GM19099 (cell line): ENCODE measurements around the gene POLR2B.
A peak's percentile ranks its signal among the peaks of the same experiment; 100 is the strongest.

ENCODE experiments used
- POLR2A ChIP-seq: IDR thresholded peaks from 3 replicates; pipeline ENCODE4 v1.6.1; 2011; ENCODE audit warnings: low read depth; ENCODE audit not compliant: insufficient read length; ENCODE audit errors: extremely low read depth

Gene POLR2B

DNA sequence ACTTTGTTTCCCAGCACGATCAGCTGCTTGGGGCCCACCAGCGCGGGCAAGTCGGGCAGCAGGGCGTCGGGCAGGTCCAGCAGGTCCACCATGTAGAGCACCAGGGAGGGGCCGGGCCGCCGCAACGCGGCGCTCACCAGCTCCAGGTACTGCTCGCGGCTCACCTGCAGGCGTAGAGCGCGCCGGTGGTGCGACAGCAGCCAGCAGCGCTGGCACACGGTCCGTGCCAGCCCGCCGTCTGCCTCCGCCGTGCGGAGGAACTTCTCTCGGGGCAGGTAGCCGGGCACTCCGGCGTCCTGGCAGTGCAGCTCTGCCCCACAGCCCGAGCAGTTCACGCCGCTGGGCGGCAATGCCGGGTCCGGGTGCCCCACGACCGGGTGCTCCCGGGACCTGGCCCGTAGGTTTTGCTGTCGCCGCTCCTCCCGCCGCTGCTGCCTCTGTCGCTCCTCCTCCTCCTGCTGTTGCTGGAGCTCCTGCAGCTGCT is 1.8 kb upstream of the POLR2B start:
- no peak for TF ChIP-seq POLR2A

DNA sequence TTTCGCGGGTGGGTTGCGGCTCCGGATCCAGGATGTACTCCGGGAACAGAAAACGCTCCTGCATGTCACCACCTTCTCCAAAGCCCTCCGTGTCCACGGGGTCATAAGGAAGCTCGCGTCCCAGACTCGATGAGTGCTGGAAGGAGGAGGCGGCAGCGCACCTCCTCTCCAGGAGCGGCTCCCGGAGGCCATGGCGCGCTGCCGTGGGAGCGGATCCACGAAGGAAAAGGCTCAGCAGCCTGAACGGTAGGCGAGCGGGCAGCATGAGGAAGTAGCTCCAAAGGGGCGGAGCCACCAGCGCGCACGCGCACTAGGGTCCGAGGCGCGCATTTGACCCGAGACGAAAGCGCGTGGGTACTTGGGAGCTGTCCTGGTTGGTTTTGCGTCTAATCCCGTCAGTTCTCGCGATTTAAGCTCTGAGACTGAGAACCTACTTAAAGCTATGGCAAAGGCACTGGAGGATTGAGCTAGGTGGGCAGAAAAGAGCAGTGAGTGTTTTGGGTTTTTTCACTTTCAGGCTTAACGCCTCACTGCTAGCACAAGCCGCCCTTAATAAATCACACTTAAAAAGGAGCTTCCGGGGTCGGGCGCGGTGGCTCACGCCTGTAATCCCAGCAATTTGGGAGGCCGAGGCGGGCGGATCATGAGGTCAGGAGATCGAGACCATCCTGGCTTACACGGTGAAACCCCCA is 1.2 kb upstream of the POLR2B start, which contains the start of gene NOA1:
Gene NOA1, minus strand, starts transcription at position 286 of the 692 bp plus-strand sequence. Its CDS starts 21 bp downstream, at position 265.
- TF ChIP-seq POLR2A = peak; percentile 91

DNA sequence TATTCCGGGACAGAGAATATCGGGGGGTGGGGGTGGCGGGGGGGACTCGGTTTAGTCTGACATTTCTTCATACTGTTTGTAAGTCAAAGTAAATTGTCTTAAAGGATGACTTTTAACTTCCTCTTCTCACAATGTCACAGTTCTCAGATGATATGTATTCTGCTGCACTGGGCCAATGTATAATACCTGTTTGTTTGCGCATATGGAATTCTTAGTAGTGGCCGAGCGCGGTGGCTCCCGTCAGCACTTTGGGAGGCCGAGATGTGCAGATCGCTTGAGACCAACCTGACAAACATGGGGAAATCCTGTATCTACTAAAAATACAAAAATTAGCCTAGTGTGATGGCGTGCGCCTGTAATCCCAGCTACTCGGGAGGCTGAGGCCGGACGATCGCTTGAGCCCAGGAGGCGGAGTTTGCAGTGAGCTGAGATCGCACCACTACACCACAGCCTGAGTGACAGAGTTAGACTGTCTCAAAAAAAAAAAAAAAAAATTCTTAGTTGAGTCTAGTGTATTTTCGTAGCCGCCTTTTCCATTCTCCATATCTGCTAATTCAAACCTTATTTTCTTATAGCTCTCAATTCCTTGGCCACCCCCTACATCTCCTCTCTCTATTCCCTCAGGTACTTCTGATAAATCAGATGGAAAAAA is 851 bp downstream of the POLR2B start:
- no peak for TF ChIP-seq POLR2A

DNA sequence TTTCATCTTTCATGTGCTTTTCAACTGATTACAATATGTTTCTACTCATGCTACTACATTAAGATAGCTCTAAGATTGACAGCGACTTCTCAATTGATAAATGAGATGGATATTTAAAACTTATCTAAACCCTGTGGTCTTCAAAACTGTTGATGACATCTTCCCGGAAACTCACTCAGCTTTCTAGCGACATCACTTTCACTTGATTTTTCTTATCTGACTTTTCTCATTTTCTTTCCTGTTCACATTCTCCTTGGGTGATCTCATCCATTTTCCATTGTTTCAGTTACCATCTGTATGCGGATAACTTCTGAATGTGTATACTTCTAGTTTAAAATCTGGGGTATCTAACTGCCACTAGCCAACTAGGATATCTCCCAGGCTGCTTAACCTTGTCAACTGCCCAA is 3.1 kb downstream of the POLR2B start:
- TF ChIP-seq POLR2A = no peak

DNA sequence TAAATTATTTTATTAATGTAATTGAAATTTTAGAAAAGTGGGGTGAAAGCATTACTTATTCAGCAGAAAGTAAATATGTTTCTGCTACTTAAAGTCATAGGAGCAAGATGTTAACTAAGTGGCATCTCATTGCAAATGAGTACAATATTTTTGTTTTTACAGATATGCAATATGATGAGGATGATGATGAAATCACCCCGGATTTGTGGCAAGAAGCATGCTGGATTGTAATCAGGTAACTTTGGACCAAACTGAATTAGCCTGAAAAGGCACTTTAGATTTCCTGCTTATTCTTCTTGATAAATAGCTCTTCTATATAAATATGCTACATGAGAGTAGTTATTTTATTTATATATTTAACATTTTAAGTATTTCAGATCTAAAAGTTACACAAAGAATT is 7.5 kb downstream of the POLR2B start:
- no peak for TF ChIP-seq POLR2A

DNA sequence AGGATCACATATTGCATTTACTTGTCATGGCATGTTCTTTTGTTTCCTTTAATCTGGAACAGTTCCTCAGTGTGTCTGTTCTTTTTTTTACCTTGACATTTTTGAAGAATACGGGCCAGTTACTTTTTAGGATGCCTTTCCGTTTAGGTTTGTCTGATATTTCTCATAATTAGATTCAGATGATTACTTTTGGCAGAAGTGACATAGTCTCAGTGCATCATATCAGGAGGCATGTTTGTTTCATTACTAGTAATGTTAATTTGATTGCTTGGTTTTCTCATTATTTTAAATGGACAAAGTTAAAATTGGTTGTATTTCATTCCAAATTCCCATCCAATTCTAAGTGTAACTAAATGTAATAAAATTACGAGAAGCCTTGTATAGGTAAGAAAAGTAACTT is 8.3 kb downstream of the POLR2B start:
- TF ChIP-seq POLR2A = no peak

DNA sequence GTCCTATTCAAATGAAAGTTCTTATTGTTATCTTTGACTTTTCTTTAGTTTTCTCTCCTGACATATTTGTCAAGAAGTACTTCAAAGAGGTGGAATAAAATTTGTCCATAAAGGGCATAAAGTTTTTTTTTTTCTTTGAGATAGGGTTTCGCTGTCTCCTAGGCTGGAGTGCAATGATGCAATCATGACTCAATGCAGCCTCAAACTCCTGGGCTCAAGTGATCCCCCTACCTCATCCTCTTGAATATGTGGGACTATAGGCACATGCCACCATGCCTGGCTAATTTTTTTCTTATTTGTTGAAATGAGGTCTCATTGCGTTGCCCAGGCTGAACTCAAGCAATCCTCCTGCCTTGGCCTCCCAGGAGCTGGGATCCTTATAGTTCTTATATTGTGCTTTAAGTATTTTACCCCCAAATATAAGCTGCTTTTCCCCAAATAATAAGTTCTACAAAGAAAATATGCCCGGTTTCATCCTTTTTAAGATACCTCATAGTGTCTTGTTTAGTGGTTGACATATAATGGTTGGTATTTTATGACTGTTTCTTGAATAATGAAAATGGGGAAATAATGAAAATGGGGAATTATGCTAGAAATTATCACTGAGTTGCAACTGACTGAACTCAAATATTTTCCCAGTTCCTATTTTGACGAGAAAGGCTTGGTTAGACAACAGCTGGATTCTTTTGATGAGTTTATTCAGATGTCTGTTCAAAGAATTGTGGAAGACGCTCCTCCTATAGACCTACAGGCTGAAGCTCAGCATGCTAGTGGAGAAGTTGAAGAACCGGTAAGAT is 11.6 kb downstream of the POLR2B start:
- no peak for TF ChIP-seq POLR2A

DNA sequence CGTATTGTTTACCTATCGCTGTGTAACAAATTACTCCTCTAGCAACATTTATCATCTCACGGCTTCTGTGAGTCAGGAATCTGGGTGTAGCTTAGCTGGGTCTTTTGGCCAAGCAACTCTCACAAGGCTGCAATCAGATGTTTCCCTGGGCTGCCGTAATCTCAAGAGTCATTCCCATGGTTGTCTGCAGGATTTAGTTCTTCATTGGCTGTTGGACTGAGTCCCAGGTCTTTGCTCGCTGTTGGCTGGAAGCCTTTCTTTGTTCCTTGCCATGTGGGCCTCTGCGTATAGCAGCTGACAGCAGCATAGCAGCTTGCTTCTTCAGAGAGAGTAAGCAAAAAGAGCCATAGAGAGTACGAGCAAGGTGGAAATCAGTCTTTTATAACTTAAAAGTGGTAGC is 16.8 kb downstream of the POLR2B start:
- no peak for TF ChIP-seq POLR2A

DNA sequence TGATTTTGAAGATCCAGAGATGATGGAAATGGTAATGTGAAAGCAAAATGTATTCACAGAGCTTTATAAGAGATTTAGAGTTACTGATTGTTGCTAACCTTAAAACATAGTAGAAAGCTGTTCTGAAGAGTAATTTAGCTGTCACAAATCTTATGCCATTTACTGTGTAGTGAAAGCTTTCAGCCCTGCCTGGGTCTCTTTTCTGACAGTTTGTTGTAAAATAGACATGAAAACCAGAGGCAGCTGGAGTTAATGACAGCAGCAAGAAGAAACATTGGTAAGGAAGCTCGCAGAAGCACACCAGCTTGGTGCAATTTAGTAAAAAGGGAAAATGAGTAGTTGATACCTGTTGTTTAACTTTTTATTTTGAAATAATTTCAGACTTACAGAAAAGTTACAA is 21.1 kb downstream of the POLR2B start:
- no peak for TF ChIP-seq POLR2A

DNA sequence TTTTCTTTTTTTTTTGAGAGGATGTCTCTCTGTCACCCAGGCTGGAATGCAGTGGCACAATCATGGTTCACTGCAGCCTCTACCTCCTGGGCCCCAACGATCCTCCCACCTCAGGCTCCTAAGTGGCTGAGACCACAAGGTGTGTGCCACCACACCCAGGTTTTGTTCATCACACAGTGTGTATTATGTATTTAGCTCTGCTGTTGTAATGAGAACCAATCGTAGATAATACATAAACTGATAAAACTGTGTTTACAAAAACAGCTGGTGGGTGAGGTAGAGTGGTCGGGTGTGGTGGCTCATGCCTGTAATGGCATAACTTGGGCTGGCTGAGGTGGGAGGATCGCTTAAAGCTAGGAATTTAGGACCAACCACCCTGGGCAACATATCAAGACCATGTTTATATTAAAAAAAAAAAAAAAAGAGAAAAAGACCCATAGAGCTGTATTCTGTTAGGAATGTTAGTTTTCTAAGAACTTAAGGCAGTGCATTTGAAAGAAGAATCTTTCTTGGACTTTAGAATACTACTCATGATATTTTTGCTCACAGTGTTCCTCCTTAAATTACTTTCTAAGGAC is 34.9 kb downstream of the POLR2B start:
- no peak for TF ChIP-seq POLR2A

DNA sequence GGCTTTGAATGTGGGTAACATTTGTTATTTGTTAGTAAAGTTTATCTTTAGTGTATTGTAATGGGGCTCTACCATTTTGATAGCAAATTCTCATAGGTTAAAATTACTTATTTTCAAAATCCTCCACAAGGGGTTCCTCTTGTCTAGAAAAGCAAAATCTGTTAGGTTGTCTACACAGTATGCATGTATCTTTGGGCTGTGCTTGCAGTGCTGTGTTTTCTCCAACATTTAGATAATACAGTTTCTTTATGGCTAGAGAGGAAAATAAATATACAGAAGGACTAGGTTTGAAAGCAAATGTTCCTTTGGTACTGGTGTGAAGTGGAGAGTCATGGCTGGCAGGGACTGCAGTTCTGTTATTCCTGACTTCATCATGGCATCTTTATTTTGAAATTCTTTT is 40.3 kb downstream of the POLR2B start:
- no peak for TF ChIP-seq POLR2A

DNA sequence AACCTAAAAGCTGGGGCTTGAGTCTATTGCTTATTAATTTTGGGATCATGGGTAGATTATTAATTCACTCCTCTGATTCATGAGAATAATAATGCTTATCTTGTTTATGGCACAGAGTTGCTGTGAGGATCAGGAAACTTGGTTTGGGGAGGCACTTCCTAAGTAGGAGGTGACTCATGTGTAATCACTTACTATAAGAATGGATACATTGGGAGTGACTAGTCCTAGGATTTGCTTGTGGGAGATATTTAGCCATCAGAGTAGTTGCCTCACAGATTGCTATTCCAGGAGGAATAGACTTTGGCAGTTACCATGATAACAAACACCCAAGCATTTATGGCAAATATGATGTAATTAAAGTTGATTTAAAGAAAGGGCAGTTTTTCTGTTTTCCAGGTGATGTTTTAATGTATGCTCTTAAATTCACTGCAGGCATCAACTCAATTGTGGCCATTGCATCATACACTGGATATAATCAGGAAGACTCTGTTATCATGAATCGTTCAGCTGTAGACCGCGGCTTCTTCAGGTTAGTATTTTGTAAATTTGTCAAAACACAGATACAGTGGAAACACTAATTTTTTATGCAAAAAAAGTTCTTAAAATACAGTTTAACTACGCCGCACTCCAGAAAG is 41.9 kb downstream of the POLR2B start:
- no peak for TF ChIP-seq POLR2A

DNA sequence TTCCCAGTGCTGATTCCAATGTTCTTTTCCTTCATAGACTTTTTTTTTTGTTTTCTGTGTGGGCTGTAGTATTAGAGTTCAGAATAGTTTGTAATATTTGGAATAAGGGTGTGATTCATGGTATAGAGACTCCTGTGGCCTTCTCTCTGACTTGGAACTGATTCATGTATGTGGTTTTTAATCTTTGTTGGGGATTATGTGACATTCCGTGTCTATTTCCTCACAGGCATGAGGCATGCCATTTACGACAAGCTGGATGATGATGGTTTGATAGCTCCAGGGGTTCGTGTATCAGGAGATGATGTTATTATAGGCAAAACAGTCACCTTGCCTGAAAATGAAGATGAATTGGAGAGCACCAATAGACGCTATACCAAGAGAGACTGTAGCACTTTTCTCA is 44.4 kb downstream of the POLR2B start:
- TF ChIP-seq POLR2A = no peak

DNA sequence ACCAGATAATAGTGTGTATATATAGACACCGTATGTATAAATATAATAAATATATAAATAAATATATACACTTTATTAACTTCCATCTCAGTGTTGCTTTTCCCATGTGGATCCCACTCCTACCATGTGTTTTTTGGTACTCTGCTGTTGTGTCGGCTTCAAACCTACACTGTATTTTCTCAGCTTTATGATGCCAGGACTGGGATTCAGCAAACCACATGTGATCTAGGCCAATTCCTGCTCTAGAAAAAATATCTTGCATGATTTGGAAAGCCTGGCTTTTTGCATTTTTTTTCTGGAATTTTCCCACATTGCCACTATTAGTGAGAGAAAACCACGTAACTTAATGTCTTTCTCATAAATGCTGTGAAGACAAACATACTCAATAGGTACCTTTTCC is 55.8 kb downstream of the POLR2B start:
- TF ChIP-seq POLR2A = no peak
